Small intestine (tissue), 7 donors: ENCODE results near the gene PARG. TPM values are rescaled to one million over a fixed set of nuclear protein-coding genes. Genes with fewer than 3 reads are reported as not detected.
A peak's percentile ranks its signal among the peaks of the same experiment; 100 is the strongest.

Source experiments
- DNase-seq, 2 donors: peaks; one replicate each; pipeline versions ENCODE4 v3.0.0 to v3.0.0-alpha.2; 2013
- FAIRE-seq: peaks from 2 replicates; lab custom pipeline; 2012; peaks lifted over from hg19 to GRCh38; lab: Jason Lieb, UNC
- H3K27ac ChIP-seq, 3 donors: one replicate each; pipeline ENCODE4 v1.5.1; 2013; ENCODE audit warnings: low read length in 2 of 3, mild to moderate bottlenecking in 2 of 3, control low read depth in 1 of 3, inconsistent platforms in 1 of 3, low read depth in 1 of 3, moderate library complexity in 1 of 3
- H3K27me3 ChIP-seq, 3 donors: one replicate each; pipeline ENCODE4 v1.6.1; 2013; ENCODE audit warnings: low read length in 3 of 3, inconsistent platforms in 1 of 3; ENCODE audit not compliant: control insufficient read depth in 3 of 3, insufficient read depth in 3 of 3
- H3K36me3 ChIP-seq, 3 donors: one replicate each; pipeline ENCODE4 v1.6.1; 2013; ENCODE audit warnings: low read length in 3 of 3, inconsistent platforms in 1 of 3, low read depth in 1 of 3, mild to moderate bottlenecking in 1 of 3, moderate library complexity in 1 of 3; ENCODE audit not compliant: control insufficient read depth in 3 of 3, insufficient read depth in 2 of 3
- H3K4me1 ChIP-seq, 3 donors: one replicate each; pipeline ENCODE4 v1.6.1; 2013; ENCODE audit warnings: low read length in 2 of 3, inconsistent platforms in 1 of 3, low read depth in 1 of 3, mild to moderate bottlenecking in 1 of 3, moderate library complexity in 1 of 3; ENCODE audit not compliant: control insufficient read depth in 3 of 3, insufficient read depth in 2 of 3
- H3K4me3 ChIP-seq, 3 donors: one replicate each; pipeline ENCODE4 v1.5.1; 2013; ENCODE audit warnings: low read length in 3 of 3, control low read depth in 1 of 3, inconsistent platforms in 1 of 3, low read depth in 1 of 3, mild to moderate bottlenecking in 1 of 3, moderate library complexity in 1 of 3
- H3K9me3 ChIP-seq, 2 donors: one replicate each; pipeline ENCODE4 v1.6.1; 2013; ENCODE audit warnings: low read depth in 1 of 2, low read length in 1 of 2; ENCODE audit not compliant: control insufficient read depth in 2 of 2, insufficient read depth in 1 of 2
- WGBS, 3 donors: extraction: QIAGEN DNeasy Blood & Tissue Kit; methylation state at CpG; one replicate each; pipeline ENCODE4 v1.1.7; 2013; 5-methylcytosine and 5-hydroxymethylcytosine counted together
- polyA plus RNA-seq, 4 donors: library from polyadenylated mRNA; stranded (reverse) in 3 of 4; unstranded in 1 of 4; fragments of 200-250 nt in 3 of 4; fragments of 120-200 nt in 1 of 4; gene quantifications; one replicate each; pipeline versions ENCODE4 v1.2.1 to v1.2.3, GENCODE V29; 2013
- donor health status: healthy with polysubstance abuse.
- donor health status: control.
- donor health status: control.
- donor health status: Bipolar disorder and iron deficiency.
- donor health status: healthy.

Gene PARG
- polyA plus RNA-seq, 4 donors = 7.8 to 22.7 (median 11.7) TPM

- FAIRE-seq (no peak), DNase-seq (peak in 1 of 2 donors; percentile 50)
- Histone ChIP-seq H3K9me3 (no peaks in the 10 kb centered on the region), H3K36me3 (peaks cover 0 to 11% (median 3%) of the 10 kb centered on the region in 3 donors), H3K4me3 (no peak overlapping the region), H3K4me1 (peaks cover 0 to 26% (median 2%) of the 10 kb centered on the region in 3 donors), H3K27ac (peak overlapping the region in 1 of 3 donors; percentile 69), H3K27me3 (no peaks in the 10 kb centered on the region)
- 69 to 80% (median 79%) methylated on average over 8 of the region's 8 CpGs for WGBS, 3 donors
Measured at GRCh38 chr10:49831352-49832035, 110.3 kb downstream of the PARG start.

GRCh38 chr10:49830846-49831245 is 111.0 kb downstream of the PARG start:
- no peaks in the 10 kb centered on the region for H3K9me3 ChIP-seq
- H3K27me3 ChIP-seq = no peaks in the 10 kb centered on the region
- peaks cover 0 to 11% (median 3%) of the 10 kb centered on the region in 3 donors for H3K36me3 ChIP-seq
- DNase-seq = no peak
- FAIRE-seq = no peak
- peak overlapping the region in 1 of 3 donors; percentile 69 for H3K27ac ChIP-seq
- no peak overlapping the region for H3K4me3 ChIP-seq
- H3K4me1 ChIP-seq = peaks cover 0 to 26% (median 2%) of the 10 kb centered on the region in 3 donors

- H3K9me3 ChIP-seq = no peaks in the 10 kb centered on the region
- WGBS, 3 donors = 68 to 91% (median 85%) methylated on average over 3 of the region's 3 CpGs
- no peak for FAIRE-seq
- H3K4me1 ChIP-seq = peaks cover 0 to 23% (median 2%) of the 10 kb centered on the region in 3 donors
- H3K27ac ChIP-seq = no peak overlapping the region
- H3K4me3 ChIP-seq = no peak overlapping the region
- H3K36me3 ChIP-seq = peaks cover 0 to 11% (median 3%) of the 10 kb centered on the region in 3 donors
- DNase-seq = no peak
- no peaks in the 10 kb centered on the region for H3K27me3 ChIP-seq
Measured at GRCh38 chr10:49830016-49830415, 111.8 kb downstream of the PARG start.

- peaks cover 0 to 3% of the 10 kb centered on the region in 2 donors for H3K9me3 ChIP-seq
- H3K4me1 ChIP-seq = peaks cover 0 to 4% (median 0%) of the 10 kb centered on the region in 3 donors
- 86 to 95% (median 95%) methylated on average over 3 of the region's 3 CpGs for WGBS, 3 donors
- H3K27ac ChIP-seq = no peak overlapping the region
- H3K4me3 ChIP-seq = no peak overlapping the region
- no peak for DNase-seq
- no peak for FAIRE-seq
- H3K36me3 ChIP-seq = peaks cover 0 to 9% (median 0%) of the 10 kb centered on the region in 3 donors
- no peaks in the 10 kb centered on the region for H3K27me3 ChIP-seq
Measured at GRCh38 chr10:49827297-49827696, 114.5 kb downstream of the PARG start.

- H3K4me3 ChIP-seq = no peak overlapping the region
- FAIRE-seq = no peak
- no peaks in the 10 kb centered on the region for H3K4me1 ChIP-seq
- no peak for DNase-seq
- WGBS, 3 donors = 87 to 94% (median 92%) methylated on average over 9 of the region's 9 CpGs
- peaks cover 0 to 8% of the 10 kb centered on the region in 2 donors for H3K9me3 ChIP-seq
- H3K27me3 ChIP-seq = no peaks in the 10 kb centered on the region
- peaks cover 2 to 10% (median 4%) of the 10 kb centered on the region in 3 donors for H3K36me3 ChIP-seq
- H3K27ac ChIP-seq = no peak overlapping the region
Measured at GRCh38 chr10:49819234-49819958, 122.4 kb downstream of the PARG start.

DNA sequence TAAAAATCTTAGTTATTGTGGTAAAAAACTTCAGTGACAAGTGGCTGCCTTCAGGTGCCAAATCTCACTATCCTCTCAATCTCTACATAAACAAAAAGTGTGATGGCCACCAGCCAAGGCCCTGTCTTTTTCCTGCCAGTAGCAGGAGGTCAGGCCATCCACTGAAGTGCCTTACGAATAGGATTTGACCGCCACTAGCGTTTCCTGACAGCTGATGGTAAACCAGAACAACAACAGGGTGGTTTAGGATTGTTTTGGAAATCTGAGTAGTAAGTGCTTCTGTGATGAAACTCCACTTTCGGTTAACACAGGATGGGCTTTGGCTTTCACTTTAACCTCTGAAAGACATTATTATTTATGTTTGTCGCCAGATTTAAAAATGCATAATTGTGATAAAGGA is 124.0 kb downstream of the PARG start:
- DNase-seq = no peak
- Histone ChIP-seq H3K27me3 (no peaks in the 10 kb centered on the region), H3K9me3 (peaks cover 0 to 8% of the 10 kb centered on the region in 2 donors), H3K27ac (no peak overlapping the region), H3K4me3 (no peak overlapping the region), H3K4me1 (no peaks in the 10 kb centered on the region), H3K36me3 (peaks cover 2 to 10% (median 4%) of the 10 kb centered on the region in 3 donors)
- no peak for FAIRE-seq
- 61 to 94% (median 80%) methylated on average over 5 of the region's 5 CpGs for WGBS, 3 donors

GRCh38 chr10:49803988-49804387 is 137.8 kb downstream of the PARG start:
- H3K4me3 ChIP-seq = no peak overlapping the region
- 95 to 100% (median 95%) methylated on average over 2 of the region's 2 CpGs for WGBS, 3 donors
- no peaks in the 10 kb centered on the region for H3K4me1 ChIP-seq
- H3K9me3 ChIP-seq = no peaks in the 10 kb centered on the region
- no peak for DNase-seq
- H3K36me3 ChIP-seq = no peaks in the 10 kb centered on the region
- H3K27me3 ChIP-seq = no peaks in the 10 kb centered on the region
- no peak for FAIRE-seq
- H3K27ac ChIP-seq = no peak overlapping the region

DNA sequence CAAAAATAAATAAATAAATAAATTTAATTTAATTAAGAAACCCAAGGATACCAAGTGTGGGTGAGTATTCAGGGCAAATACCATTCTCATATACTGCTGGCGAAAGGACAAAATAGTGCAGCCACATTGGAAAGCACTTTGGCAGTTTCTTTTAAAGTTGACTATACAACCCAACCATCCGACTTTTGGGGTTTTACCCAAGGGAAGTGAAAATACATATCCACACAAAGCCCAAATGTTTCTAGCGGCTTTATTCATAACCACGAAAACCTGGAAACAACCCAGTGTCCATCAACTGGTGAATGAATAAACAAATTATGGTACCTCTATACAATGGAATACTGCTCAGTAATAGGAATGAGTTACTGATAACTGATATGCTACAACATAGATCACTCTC is 143.6 kb downstream of the PARG start:
- DNase-seq = no peak
- H3K27me3 ChIP-seq = peaks cover 0 to 2% (median 0%) of the 10 kb centered on the region in 3 donors
- H3K9me3 ChIP-seq = no peaks in the 10 kb centered on the region
- 80 to 92% (median 84%) methylated on average over 4 of the region's 4 CpGs for whole genome bisulfite sequencing, 3 donors
- H3K36me3 ChIP-seq = no peaks in the 10 kb centered on the region
- no peak overlapping the region for H3K27ac ChIP-seq
- H3K4me1 ChIP-seq = no peaks in the 10 kb centered on the region
- no peak overlapping the region for H3K4me3 ChIP-seq
- no peak for FAIRE-seq
